Kasumi-1 (cell line): ENCODE measurements around the gene UCN.
"Not testable (repeated sequence)": the region's sequence is repeated elsewhere in the genome, so short reads cannot be mapped to it uniquely, and the experiment has no call there.

Experiments used
- DNase-seq, 2 experiments: peaks; one replicate each; lab custom pipeline; 2025; lab: John Stamatoyannopoulos, UW

Gene UCN

DNA sequence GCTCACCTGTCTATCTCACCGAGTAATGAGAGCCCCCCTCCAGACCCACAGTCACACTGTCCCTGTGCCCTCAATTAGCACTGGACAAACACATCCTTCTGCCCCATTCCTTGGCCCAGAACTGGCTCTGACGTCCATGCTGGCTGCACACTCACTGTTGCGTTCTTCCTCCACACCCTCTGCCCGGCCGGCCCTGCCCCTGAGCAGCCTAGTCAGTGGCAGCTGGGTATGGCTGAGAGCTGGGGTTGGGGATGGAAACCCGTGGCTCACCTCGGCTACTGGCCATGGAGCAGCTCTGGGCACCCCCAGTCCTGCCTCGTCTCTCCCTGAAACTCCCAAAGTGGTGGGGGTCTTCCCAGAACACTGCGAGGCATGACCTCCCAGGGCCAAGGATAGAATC is 6.5 kb upstream of the UCN start:
- no peak for DNase-seq

DNA sequence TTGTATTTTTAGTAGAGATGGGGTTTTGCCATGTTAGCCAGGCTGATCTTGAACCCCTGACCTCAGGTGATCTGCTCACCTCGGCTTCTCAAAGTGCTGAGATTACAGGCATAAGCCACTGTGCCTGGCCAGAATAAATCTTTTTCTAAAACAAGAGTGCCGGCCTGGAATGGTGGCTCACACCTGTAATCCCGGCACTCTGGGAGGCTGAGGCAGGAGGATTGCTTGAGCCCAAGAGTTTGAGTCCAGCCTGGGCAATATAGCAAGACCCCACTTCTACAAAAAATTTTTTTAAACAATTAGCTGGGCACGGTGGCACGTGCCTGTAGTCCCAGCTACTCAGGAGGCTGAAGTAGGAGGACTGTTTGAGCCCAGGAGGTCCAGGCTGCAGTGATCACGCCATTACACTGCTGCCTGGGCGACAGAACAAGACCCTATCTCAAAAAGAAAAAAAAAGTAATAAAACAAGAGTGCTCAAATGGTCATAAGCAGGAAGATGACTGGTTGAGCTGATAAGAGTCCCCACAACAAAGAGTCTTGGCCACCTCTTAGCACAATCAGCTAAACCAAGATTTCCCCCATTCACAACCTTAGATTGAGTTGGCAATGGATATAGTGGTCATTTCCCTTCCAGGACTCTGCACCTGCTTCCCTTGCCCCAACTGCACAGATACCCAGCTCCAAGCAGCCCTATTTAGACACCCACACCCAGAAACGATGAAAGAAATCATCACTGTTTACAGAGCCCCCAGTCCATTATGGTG is 5.8 kb upstream of the UCN start:
- no peak for DNase-seq

DNA sequence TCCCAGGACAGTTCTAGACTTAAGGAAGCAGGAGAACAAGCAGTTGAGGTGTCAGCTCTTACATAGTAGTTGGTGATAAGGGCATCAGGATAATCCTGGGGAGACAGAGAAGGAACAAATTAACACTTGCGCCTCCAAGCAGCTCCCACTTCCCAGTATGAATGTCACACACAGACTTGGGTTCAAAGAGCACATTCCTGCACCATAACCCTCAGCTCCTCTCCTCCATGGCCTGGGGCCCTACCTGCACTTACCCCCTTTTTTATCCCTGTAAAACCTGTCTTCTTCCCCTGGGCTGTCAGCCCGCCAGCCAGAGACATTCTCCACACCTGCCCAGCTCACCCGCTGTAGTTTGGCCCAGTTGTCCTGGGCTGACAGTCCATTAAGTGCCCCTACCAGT is 3.9 kb upstream of the UCN start:
- DNase-seq, result no peak

DNA sequence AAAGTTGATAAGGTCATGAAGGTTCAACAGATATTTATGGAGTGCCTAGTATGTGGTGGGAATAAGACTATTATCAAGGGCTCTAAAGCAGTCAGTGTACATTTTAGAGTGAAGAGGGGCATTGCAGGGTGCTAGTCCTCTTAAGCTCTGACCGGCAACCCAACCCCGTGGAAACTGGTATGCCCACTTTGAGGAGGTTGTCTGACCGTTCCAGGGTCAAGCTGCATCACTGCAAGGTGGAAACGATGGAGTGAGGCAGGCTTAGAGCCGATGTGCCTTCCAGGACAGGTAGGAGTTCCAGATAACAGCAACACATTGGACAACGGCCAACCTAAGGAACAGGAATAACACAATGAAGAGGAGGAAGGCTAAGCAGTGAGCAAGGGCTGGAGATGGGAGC is 1.4 kb upstream of the UCN start:
- DNase-seq, result no peak

DNA sequence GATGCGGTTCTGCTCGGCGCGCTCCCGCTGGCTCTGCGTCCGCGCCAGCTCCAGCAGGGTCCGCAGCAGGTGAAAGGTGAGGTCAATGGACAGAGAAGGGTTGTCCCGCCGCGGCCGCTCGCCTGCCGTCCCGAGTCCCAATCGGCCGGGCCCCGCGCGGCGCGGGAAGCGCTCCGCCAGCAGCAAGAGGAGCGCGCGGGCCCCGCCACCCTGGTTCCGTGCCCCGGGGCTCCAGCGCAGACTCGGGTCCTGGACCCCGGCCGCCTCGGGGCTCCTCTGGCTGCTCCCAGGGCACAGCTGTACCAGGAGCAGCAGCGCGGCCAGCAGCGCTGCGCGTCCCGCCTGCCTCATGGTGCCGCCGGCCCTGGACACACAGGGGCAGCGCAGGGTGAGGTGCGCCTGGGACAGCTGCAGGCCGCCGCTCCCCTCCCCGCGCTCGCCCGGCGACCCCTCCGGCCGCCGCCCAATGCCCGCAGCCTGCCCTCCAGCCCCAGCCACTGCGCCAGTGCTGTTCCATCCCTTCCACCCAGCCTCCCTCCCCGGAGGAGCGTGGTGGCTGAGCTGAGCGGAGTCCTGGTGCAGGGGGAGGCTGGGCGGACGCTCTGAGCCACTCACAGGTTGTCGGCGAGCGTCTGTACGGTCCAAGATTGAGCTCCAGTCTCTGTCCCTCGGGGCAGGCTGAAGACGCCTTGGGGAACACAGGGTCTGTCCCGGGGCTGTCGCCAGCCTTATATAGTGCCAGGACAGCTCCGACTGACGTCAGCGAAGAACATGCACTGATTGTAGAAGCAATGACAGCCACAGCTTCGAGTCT is 493 bp downstream of the UCN start:
- no peak for DNase-seq

DNA sequence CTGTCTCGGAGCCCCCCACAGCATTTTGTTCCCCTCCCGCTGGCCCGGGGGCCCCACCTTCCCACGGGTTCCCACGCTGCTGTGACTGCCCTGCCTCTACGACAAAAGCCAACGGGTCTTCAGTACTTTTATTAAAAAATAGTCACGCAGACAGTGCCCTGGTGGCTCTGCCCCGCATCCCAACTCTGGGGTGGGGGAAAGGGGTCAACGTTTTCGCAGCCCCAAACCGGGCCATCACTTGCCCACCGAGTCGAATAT is 1.0 kb downstream of the UCN start:
- DNase-seq, result no peak

DNA sequence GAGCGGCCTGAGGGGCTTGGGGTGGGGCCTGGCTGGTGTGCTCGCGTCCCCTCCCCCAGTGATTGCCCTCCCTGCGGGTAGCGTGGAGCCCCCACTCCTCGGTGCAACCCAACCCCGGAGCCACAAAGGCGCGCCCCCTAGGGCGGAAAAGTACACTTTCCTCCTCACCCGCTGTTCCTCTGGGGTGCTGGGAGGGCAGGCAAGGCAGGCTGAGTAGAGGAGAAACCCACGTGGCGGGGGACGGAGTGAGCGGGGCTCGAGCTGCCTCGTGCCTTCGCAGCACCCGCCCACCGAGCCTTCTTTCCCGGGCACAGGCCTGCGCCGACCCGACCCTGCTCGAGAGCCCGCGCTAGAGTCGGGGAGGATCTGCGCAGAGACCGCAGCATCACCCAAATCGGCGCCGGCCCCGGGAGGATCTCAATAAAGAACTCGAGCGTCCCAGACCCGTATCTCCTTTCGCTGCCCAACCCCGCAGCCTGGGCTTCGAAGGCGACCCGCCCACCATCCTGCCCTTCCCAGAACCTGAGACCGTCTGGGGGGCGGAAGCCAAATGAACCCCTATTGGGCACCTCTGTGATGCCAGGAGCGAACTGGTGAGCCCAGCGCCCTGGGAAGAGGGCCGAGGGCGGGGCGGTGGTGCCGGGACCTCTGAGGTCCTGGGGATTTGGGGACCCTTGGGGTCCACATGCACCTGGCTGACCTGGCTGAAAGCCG is 1.5 kb downstream of the UCN start:
- no peak for DNase-seq

DNA sequence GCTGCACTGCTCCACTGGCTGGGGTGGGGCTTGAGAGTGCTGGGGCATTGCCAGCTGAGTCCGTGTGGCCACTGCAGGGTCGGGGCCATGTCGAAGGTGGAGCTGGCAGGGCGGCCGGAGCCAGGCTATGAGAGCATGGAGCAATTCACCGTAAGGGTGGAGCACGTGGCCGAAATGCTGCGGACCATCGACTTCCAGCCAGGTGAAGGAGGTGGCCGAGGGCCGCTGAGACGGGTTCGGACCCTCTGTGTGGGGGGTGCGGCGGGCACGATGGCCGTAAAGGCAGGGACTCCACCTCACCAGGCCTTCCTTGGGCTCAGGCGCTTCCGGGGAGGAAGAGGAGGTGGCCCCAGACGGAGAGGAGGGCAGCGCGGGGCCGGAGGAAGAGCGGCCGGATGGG is 2.1 kb downstream of the UCN start:
- no peak for DNase-seq

DNA sequence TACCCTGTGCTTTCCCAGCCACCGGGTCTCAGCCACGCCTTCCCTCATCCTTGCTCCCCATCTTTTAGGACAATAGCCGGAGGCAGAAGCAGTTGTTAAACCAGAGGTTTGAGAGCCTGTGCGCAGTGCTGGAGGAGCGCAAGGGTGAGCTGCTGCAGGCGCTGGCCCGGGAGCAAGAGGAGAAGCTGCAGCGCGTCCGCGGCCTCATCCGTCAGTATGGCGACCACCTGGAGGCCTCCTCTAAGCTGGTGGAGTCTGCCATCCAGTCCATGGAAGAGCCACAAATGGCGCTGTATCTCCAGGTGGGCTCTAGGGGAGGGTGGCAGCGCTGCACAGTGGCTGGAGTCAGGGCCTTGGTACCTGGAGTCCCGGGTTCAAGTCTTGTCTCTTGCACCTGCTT is 2.7 kb downstream of the UCN start:
- no peak for DNase-seq

DNA sequence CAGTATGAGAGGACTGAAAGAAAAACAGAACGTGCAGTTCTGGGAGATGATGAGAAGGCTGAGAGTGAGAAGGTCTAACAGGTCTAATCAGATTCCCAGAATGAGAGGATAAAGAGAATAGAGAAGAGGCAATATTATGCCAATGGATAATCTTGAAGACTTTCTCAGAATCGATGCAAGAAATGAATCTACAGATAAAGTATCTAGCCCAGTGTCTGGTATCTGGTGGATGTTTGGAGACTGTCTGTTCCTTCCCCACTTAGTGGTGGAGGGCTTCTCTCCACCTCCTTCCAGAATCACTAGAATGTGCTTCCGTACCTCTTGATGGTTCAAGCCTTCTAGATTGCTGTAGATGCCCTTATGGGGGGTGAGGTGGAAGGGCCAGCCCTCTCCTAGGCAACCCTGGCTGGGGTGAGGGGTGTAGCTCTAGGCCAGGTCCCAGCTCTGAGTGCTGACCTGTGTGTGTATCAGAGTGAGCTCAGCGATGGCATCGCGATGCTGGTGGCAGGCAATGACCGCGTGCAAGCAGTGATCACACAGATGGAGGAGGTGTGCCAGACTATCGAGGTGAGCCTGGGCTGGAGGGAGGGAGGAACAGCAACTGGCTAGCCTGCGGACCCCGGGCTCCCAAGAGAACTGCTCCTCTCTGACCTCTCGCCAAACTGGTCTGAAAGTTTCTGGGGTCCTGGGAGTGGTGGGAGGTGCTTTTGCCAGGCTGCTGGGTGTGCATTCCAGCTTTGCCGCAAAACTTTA is 3.6 kb downstream of the UCN start:
- no peak for DNase-seq

DNA sequence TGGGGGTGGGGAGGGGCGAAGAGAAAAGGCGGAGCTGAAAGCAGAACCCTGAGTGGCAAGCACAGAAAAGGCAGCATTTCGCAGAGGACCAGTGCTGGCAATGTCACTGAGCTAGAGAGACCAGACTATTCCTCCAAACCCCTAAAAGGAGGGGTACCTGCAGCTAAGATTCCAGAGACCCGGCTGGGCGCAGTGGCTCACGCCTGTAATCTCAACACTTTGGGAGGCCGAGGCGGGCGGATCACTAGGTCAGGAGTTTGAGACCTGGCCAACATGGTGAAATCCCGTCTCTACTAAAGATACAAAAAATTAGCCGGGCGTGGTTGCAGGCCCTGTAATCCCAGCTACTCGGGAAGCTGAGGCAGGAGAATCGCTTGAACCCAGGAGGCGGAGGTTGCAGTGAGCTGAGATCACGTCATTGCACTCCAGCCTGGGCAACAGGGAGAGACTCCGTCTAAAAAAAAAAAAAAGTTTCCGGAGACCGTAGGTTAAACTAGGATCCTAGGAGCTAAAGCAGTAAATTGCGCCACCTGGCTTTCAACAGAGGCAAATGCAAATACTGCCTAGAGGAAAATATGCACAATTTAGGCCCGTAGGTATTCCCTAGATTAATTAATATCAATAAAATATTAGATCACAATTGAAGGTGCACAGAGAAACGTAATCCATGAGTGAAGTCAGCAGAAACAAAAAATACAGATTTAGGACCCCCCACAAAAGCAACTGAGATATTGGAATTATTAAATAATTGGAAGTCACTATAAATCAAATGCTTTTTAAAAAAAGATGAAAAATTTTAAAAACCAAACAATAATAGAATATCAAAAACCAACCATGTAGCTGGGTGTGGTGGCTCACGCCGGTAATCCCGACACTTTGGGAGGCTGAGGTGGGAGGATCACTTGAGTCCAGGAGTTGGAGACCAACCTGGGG is 4.9 kb downstream of the UCN start:
- peak; percentile 70 to 87 for DNase-seq

DNA sequence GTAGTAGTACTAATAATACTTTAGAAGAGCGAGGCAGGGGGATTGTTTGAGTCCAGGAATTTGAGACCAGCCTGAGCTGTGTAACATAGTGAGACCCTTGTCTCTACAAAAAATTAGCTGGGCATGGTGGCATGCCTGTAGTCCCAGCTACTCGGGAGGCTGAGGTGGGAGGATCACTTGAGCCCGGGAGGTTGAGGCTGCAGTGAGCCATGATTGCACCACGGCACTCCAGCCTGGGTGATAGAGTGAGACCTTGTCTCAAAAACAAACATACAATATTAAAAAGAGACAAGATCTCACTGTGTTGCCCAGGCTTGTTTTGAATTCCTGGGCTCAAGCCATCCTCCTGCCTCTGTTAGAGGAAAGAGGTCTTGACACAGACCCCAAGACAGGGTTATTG is 7.6 kb downstream of the UCN start:
- DNase-seq, result not testable (repeated sequence)

DNA sequence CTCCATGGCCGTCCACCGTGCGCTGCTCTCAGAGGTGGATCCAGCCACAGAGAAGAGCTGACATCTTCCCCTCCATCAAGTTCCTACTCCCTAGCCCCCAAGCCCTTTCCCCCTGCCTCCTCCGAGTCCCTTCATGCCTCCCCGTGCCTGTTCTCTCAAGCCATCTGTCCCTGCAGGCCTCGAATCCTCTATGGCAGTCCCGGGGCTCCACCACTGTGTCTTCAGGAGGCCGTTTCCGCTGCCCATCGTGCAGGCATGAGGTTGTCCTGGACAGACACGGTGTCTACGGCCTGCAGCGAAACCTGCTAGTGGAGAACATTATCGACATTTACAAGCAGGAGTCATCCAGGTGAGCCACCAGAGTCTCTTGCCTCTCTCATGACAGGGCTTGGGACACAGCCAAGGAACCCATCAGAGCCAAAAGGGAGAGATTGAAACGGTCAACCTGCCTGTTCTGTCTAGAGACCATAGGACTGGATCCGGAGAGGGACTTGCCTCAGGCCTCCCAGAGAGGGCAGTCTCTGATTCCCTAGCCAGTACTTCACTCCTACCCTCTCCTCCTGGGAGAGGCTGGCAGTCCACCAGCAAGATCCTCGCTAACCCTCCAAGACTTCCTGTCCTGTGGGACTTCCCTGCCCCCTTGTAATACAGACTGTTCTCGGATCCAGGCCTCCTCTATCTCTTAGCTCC is 9.7 kb downstream of the UCN start:
- DNase-seq, result no peak

DNA sequence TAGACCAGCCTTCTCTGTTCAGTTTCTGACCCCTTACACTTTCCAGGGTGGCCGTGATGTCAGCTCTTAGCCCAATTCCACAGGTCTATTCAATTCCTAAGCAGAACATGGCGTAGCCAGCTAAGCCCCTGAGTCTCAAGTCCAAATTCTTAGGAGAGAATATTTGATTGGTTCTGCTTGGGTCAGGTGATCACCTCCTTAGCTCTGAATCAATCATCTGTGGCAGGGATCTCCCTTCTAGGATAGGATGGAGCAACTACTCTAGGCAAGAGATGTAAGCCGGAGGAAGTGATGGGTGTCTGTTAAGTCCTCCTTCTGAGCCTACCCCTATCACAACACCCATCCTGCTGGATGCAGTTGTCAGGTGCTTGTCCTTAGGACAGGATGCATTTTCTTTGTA is 11.1 kb downstream of the UCN start:
- no peak for DNase-seq

DNA sequence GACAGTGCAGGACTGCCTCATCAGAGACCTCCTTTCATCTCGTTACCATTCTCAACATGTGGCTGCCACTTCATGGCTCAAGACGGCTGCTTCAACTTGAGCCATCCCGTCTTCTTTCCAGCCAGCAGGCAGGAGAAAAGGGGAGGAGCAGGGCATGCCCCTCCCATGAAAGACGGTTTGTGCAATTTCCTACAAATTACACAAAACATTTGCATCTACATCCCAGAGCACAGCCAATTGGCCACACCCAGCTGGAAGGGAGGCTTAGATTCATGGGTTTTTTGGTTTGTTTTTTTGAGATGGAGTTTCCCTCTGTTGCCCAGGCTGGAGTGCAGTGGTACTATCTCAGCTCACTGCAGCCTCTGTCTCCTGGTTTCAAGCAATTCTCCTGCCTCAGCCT is 11.8 kb downstream of the UCN start:
- no peak for DNase-seq

DNA sequence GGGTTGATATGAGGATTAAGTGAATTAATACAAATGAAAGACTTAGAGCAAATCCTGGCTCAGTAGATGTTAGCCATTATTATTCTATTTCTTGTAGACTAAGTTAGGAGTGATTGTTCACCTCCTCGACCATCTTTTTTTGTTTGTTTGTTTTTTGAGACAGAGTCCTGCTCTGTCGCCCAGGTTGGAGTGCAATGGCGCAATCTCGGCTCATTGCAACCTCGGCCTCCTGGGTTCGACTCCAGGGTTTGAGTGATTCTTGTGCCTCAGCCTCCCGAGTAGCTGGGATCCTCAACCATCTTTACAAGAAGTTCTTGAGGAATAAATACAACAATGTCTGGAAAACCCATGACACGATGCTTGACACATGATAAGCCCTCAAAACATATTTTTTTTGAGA is 13.3 kb downstream of the UCN start:
- no peak for DNase-seq

DNA sequence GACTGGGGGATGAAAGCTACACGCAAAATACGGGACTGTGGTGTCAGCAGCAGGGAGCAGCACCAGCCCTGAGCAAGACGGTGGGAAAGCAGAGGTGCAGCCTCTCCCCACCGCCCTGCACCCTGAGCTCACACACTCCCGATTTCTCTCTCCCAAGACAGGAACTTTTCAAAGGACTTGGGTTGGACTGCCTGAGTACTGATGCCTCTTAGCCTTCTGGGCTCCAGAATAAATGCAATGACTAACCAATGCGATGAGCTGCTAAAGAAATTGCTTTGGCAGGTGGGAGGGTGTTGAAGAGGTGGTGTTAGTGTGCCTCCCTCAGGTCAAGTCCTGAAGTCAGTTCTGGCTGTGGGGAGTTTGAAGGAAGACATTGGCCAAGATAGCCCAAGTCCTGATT is 16.4 kb downstream of the UCN start:
- no peak for DNase-seq

DNA sequence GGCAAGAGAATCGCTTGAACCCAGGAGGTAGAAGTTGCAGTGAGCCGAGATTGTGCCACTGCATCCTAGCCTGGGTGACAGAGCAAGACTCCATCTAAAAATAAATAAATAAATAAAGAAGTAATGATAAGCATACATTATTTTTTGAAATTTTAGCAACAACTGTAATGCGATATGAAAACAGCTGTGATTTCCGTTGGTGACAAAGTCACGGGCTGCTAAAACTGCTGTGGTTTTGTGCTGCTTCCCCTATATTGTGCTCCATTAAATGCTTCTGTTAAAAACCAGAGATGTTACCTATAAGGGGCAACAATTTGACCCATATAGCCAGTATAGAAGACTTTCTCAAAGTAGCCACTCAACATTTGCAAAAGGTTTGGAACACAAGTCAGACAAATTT is 17.7 kb downstream of the UCN start:
- DNase-seq, result peak in 1 of 2 experiments; percentile 8

DNA sequence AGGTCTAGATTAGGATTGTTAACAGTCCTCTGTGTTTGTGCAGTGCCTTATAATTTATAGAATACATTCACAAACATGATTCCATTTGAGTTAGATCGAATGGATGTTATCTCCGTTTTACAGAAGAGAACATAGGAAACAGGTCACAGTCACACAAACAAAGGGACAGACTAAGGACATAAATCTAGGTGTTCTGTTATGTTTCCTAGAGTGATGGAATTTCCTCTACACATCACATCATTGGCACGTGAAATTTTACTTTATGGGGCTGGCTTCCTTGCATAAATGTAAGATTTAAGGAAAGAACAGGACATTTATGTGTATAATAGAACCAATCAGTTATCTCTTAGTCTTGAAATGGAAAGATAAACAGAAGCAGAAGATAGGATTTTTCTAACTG is 19.6 kb downstream of the UCN start:
- no peak for DNase-seq

DNA sequence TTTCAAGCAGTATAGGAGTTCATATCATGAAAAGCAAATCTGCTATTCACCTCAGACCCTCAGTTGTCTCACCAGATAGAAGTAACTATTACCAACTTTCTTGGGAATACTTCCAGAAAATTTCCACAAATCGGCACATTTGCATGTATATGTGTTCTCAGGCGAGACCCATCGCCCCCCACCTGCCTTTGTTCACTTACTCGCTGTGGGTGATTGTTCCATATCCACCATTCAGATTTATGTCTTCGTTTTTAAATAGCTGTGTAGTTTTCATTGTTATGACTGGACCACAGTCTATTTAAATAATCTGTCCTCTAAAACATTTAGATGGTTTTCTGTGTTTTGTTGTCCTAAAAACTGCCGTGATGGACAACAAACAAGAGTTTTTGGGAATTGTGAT is 22.8 kb downstream of the UCN start:
- DNase-seq, result no peak

DNA sequence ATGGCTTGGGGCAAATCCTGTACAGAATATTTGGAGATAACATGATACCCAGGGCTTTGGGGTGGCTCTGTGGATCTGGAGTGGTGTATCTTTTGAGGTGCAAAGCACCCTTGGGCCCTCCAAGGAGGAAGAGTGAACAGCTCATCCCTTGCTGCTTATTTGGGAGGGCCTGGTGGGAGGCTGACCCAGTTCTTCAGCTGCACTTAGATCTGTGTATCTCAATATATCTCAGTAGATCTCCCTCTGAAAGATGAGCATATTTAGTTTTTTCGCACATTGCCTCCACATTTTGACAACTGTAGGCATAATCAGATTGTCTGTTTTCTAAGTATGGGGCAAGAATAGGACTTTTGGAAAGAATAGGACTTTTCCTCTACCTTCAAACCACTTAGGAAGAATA is 23.2 kb downstream of the UCN start:
- DNase-seq, result no peak
